GM13977 (cell line): Measurements from ENCODE around the gene FAM184B.

Source experiments
- DNase-seq: peaks from one replicate; pipeline ENCODE4 v3.0.0; 2012; ENCODE audit warnings: low spot score
- CTCF ChIP-seq: IDR thresholded peaks from 2 replicates; pipeline ENCODE4 v1.5.1; 2012; ENCODE audit warnings: mild to moderate bottlenecking, control low read depth; ENCODE audit not compliant: insufficient read depth; ENCODE audit errors: extremely low read depth, missing control alignments
- in situ Hi-C: fragments of 300-500 bp; cut with MboI; formaldehyde crosslinking; loops from one replicate; pipeline ENCODE4 v1.12.0; 2022; ENCODE audit warnings: low sequenced_read_pairs, low pct_unique_long_range_greater_than_20kb, mixed read lengths, inconsistent platforms; ENCODE audit not compliant: unreplicated experiment

FAM184B gene

GRCh38 chr4:17760626-17761025 lies 20.8 kb downstream of the FAM184B start:
- in situ Hi-C loops: no loop called here
- no peak for TF ChIP-seq CTCF
- no peak for DNase-seq

GRCh38 chr4:17758485-17758884 lies 22.9 kb downstream of the FAM184B start:
- TF ChIP-seq CTCF: no peak
- no peak for DNase-seq
- in situ Hi-C loops: no loop called here

- no peak for TF ChIP-seq CTCF
- in situ Hi-C loops: no loop called here
- no peak for DNase-seq
Measured at GRCh38 chr4:17757621-17758020, 23.8 kb downstream of the FAM184B start.

GRCh38 chr4:17753646-17754045 lies 27.8 kb downstream of the FAM184B start:
- DNase-seq: no peak
- in situ Hi-C loops: no loop called here
- no peak for TF ChIP-seq CTCF

- TF ChIP-seq CTCF: no peak
- no peak for DNase-seq
- in situ Hi-C loops: no loop called here
Measured at GRCh38 chr4:17740702-17741101, 40.7 kb downstream of the FAM184B start.

GRCh38 chr4:17736484-17736883 lies 44.9 kb downstream of the FAM184B start:
- no peak for DNase-seq
- in situ Hi-C loops: no loop called here
- TF ChIP-seq CTCF: no peak

GRCh38 chr4:17726911-17727310 lies 54.5 kb downstream of the FAM184B start:
- no peak for TF ChIP-seq CTCF
- in situ Hi-C loops: no loop called here

More at GRCh38 chr4:17726911-17727310, 54.5 kb downstream of the FAM184B start:
- no peak for DNase-seq
